Activated CD4-positive, alpha-beta T cell treated with anti-CD3 and anti-CD28 coated beads, Interleukin-2, amount 10 ng/mL, durations not matched to agents 24 days and 14 days (primary cell): Measurements from ENCODE around the gene FAM219A. TPM values are rescaled to one million over a fixed set of nuclear protein-coding genes. Genes with fewer than 3 reads are reported as not detected.
"Not testable (repeated sequence)": the region's sequence is repeated elsewhere in the genome, so short reads cannot be mapped to it uniquely, and the experiment has no call there.

Source experiments
- DNase-seq: peaks from one replicate; pipeline ENCODE4 v3.0.0; 2022
- H3K27ac Mint-ChIP-seq: one replicate; pipeline ENCODE4 v1.8.0; 2022; ENCODE audit warnings: mild to moderate bottlenecking, mixed read lengths
- H3K27me3 Mint-ChIP-seq: one replicate; pipeline ENCODE4 v1.8.0; 2022; ENCODE audit warnings: mixed read lengths
- H3K36me3 Mint-ChIP-seq: one replicate; pipeline ENCODE4 v1.8.0; 2022; ENCODE audit warnings: low read depth, mild to moderate bottlenecking, mixed read lengths
- H3K4me1 Mint-ChIP-seq: one replicate; pipeline ENCODE4 v1.8.0; 2021; ENCODE audit warnings: mixed read lengths
- H3K4me3 Mint-ChIP-seq: one replicate; pipeline ENCODE4 v1.8.0; 2022; ENCODE audit warnings: mild to moderate bottlenecking, moderate library complexity, mixed read lengths
- H3K9me3 Mint-ChIP-seq: one replicate; pipeline ENCODE4 v1.8.0; 2021; ENCODE audit warnings: mixed read lengths
- intact Hi-C: fragments of 100-400 bp; cut with micrococcal nuclease; formaldehyde crosslinking; loops from one replicate; pipeline ENCODE4 v1.15.1; 2023
- total RNA-seq: library from RNA; stranded (reverse); gene quantifications from 2 replicates; pipeline ENCODE4 v1.2.3, GENCODE V29; 2022

FAM219A gene
- total RNA-seq, 1 donor from 2014 or later: 13.6 TPM

DNA sequence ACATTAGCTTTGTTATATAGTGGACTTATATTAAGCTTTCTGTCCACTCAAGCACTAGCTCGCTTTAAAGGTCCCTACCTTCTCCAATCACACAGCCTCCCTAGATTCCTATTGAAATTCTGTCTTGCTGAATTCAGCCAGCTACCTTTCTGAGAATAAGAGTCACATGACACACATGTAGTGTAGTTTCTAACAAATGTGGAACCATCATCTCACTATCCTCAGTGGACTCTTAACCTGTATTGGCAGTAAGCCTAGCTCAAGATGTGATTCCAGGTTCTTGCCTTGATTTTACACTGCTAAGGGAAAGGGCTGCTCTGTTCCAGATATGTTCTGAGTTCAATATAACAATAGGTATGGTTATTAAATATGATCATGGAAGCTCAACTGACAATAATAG, 11.4 kb downstream of the FAM219A start:
- Mint-ChIP-seq H3K4me3 (no peak overlapping the region), H3K9me3 (no peaks in the 10 kb centered on the region)
- intact Hi-C loops: no loop called here

DNA sequence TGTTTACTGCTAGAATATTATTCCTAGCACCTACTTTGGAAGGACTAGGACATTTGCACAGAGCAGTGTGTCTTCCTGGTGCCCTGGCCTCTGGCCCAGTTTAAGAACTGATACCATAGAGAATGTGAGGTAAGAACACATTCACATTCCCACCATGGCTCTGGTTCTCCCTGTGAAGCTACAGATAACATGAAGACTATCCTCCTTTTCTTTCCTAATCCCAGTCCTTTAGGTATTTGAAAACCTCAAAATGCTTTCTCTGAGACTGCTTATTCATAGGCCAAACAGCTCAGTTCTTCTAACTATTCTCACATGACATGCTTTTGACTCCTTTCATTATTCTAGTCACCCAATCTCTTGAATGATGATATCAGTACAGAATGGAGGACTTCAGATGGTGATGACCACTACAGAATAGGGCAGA, 11.9 kb downstream of the FAM219A start:
- H3K4me3 Mint-ChIP-seq: no peak overlapping the region
- peaks cover 6% of the 10 kb centered on the region for H3K4me1 Mint-ChIP-seq
- H3K36me3 Mint-ChIP-seq: no peaks in the 10 kb centered on the region
- DNase-seq: no peak
- H3K27me3 Mint-ChIP-seq: no peaks in the 10 kb centered on the region
- intact Hi-C loops: no loop called here
- H3K9me3 Mint-ChIP-seq: no peaks in the 10 kb centered on the region
- H3K27ac Mint-ChIP-seq: no peak overlapping the region

More for the DNA sequence above, 11.4 kb downstream of the FAM219A start:
- peaks cover 10% of the 10 kb centered on the region for H3K4me1 Mint-ChIP-seq
- H3K27me3 Mint-ChIP-seq: no peaks in the 10 kb centered on the region
- H3K27ac Mint-ChIP-seq: no peak overlapping the region
- DNase-seq: no peak
- no peaks in the 10 kb centered on the region for H3K36me3 Mint-ChIP-seq

DNA sequence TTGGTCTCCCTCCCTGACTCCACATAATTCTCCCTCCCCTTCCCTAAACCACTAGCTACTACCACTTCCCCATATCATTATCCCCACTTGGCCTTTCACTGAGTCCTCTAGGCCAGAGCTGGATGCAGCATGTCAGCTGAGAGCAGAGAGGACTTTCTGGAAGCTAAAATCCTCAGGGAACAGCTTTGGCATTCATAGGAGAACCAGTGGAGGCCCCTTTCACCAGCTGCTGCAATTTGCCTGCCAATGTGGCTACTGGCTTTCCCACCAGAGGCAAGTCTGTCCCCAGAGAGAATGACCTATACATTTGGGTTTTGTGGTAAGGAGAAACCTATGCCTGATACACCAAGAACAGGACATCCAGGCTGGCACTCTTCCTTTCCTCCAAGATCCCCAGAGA, 14.4 kb downstream of the FAM219A start:
- no peak overlapping the region for H3K27ac Mint-ChIP-seq
- no peak overlapping the region for H3K4me3 Mint-ChIP-seq
- H3K4me1 Mint-ChIP-seq: peaks cover 8% of the 10 kb centered on the region

DNA sequence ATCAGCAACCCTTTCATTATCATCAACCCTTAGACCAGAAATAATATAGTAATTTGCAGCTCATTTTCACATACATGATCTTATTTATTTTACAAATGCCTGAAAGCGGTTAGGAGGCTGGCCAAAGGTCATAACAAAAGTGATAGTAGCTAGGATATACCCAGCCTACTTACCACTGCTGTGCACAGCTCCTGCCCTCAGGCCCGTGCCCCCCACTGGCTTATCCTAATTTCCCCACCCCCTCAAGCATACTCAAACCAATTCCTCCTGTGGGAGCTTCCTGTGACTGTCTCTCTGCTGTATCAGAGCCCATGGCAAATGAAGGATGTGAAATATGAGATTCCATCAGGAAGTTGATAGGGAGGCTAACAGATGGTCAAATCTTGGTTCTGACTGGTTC, 14.8 kb downstream of the FAM219A start:
- Mint-ChIP-seq H3K27ac (no peak overlapping the region), H3K27me3 (no peaks in the 10 kb centered on the region), H3K4me3 (no peak overlapping the region), H3K36me3 (no peaks in the 10 kb centered on the region), H3K9me3 (no peaks in the 10 kb centered on the region), H3K4me1 (peaks cover 8% of the 10 kb centered on the region)
- intact Hi-C loops: no loop called here
- DNase-seq: no peak

More for the DNA sequence above, 14.4 kb downstream of the FAM219A start:
- Mint-ChIP-seq H3K9me3 (no peaks in the 10 kb centered on the region), H3K27me3 (no peaks in the 10 kb centered on the region), H3K36me3 (no peaks in the 10 kb centered on the region)
- DNase-seq: no peak
- intact Hi-C loops: no loop called here

DNA sequence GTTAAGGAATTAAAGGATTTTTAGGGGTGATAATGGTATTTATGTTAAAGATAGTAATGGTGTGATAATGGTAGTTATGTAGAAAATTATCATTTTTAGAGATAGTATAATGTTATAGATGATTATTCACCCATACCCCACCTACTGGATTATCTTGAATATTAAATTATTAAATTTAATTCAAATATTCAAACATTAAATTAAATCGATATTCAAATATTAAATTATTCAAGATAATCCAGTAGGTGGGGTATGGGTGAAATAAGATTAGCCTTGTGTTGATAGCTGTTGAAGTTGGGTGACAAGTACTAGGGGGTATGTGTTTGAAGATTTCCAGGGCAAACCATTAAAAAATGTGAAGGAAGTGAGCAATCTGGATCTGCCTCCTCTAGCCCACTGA, 15.6 kb downstream of the FAM219A start:
- Mint-ChIP-seq H3K4me3 (no peak overlapping the region), H3K27ac (no peak overlapping the region), H3K9me3 (no peaks in the 10 kb centered on the region), H3K36me3 (no peaks in the 10 kb centered on the region), H3K4me1 (peaks cover 8% of the 10 kb centered on the region), H3K27me3 (no peaks in the 10 kb centered on the region)
- intact Hi-C loops: no loop called here
- no peak for DNase-seq

DNA sequence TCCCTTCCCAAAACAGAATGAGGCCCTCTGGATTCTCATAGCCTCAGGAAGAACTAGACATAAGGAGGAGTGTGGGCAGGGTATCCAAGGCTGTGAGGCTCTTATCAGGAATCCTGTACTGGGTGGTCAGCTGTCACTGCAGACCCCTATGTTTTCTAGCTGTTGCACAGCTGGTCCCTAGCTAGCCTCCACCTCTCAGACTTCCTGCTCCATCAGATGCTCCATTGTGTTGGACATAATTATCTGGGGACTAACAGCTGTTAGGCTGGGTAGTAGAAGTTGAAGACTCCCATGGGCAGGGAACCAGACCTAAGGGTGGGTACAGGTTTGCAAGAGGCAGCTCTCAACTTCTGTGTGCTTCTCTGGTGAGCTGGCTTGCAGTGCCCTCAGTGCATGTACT, 18.4 kb downstream of the FAM219A start:
- no peak overlapping the region for H3K27ac Mint-ChIP-seq
- no peak overlapping the region for H3K4me3 Mint-ChIP-seq
- no peaks in the 10 kb centered on the region for H3K9me3 Mint-ChIP-seq
- H3K27me3 Mint-ChIP-seq: no peaks in the 10 kb centered on the region
- H3K4me1 Mint-ChIP-seq: peaks cover 8% of the 10 kb centered on the region
- no peaks in the 10 kb centered on the region for H3K36me3 Mint-ChIP-seq
- intact Hi-C loops: no loop called here
- DNase-seq: no peak

DNA sequence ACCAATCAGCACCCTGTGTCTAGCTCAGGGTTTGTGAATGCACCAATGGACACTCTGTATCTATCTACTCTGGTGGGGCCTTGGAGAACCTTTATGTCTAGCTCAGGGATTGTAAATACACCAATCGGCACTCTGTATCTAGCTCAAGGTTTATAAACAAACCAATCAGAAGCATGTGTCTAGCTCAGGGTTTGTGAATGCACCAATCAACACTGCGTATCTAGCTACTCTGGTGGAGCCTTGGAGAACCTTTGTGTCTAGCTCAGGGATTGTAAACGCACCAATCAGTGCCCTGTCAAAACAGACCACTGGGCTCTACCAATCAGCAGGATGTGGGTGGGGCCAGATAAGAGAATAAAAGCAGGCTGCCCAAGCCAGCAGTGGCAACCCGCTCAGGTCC, 19.9 kb downstream of the FAM219A start:
- H3K4me1 Mint-ChIP-seq, H3K27ac Mint-ChIP-seq, H3K27me3 Mint-ChIP-seq, intact Hi-C loops, H3K36me3 Mint-ChIP-seq, H3K9me3 Mint-ChIP-seq, H3K4me3 Mint-ChIP-seq, DNase-seq: not testable (repeated sequence)

DNA sequence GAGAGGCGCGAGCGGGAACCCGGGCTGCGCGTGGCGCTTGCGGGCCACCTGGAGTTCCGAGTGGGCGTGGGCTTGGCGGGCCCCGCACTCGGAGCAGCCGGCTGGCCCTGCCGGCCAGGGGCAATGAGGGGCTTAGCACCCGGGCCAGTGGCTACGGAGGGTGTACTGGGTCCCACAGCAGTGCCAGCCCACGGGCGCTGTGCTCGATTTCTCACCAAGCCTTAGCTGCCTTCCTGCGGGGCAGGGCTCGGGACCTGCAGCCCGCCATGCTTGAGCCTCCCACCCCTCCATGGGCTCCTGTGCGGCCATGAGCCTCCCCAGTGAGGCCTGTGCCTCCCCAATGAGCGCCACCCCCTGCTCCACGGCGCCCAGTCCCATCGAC, 20.5 kb downstream of the FAM219A start:
- not testable (repeated sequence) for H3K27ac Mint-ChIP-seq, H3K9me3 Mint-ChIP-seq, H3K4me3 Mint-ChIP-seq, H3K36me3 Mint-ChIP-seq, DNase-seq, H3K27me3 Mint-ChIP-seq, H3K4me1 Mint-ChIP-seq
- intact Hi-C loops: loop anchor here (1.0 kb wide), 3 partner anchors 62 to 153 kb away; no protein-coding TSS in a partner anchor

DNA sequence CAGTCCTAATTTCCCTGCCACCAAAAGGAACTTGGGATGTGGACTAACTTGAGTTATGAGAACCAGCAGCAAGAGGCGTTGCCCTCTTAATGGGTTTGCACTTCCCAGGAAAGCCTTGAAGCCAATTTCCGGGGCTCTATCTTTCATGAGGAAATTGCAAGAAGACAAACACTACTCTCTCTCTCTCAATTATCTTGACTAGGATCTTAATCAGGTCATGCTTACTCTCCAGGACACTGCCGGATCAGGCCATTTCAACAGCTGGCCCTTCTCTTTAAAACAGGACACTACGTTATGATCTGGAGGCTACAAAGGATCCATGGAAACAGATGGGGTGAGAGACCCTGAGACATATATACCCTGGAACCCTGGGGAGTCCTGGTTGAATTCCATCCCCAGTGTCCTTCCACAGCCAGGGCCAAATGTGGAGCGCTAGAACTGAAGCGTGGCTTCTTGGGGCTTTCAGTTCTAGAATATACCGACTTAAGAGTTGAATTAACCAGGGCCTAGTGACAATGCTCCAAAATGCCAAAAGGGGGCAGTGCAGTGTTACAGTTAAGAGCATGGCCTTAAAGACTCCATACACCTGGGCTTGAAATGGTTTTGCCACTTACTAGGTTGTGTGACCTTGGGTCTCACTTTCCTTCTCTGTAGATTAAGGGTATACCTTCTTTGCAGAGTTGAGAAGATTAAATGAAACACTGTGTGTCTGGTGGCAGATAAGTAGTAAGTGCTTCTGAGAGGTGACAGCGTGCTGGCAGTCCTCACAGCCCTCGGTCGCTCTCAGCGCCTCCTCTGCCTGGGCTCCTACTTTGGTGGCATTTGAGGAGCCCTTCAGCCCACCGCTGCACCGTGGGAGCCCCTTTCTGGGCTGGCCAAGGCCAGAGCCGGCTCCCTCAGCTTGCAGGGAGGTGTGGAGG, 21.1 kb downstream of the FAM219A start:
- peak; percentile 89 for DNase-seq
- no peak overlapping the region for H3K27ac Mint-ChIP-seq
- intact Hi-C loops: loop anchor here (1.0 kb wide), 3 partner anchors 63 to 154 kb away; no protein-coding TSS in a partner anchor
- no peaks in the 10 kb centered on the region for H3K27me3 Mint-ChIP-seq
- peaks cover 8% of the 10 kb centered on the region for H3K4me1 Mint-ChIP-seq
- H3K36me3 Mint-ChIP-seq: no peaks in the 10 kb centered on the region
- H3K4me3 Mint-ChIP-seq: no peak overlapping the region
- no peaks in the 10 kb centered on the region for H3K9me3 Mint-ChIP-seq

DNA sequence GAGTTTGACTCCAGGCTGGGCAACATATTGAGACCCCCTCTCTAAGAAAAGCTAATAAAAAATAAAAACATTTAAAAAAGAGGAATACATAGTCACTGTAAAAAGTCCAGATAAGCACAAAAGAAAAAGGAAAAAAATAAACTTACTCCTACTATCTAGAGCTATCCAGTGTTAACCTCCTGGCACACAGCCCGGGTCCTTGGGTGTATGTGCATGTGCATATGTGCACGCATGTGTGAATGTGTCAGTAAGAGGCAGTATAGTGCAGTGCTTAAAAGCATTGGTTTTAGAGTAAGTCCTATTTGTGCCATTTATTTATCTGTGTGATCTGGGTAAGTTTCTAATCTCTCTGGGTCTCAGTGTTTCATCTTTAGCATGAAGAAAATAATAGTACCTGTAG, 26.7 kb downstream of the FAM219A start:
- H3K36me3 Mint-ChIP-seq: no peaks in the 10 kb centered on the region
- intact Hi-C loops: no loop called here
- no peak for DNase-seq
- H3K27ac Mint-ChIP-seq: no peak overlapping the region
- no peaks in the 10 kb centered on the region for H3K9me3 Mint-ChIP-seq
- H3K27me3 Mint-ChIP-seq: no peaks in the 10 kb centered on the region
- no peak overlapping the region for H3K4me3 Mint-ChIP-seq
- no peaks in the 10 kb centered on the region for H3K4me1 Mint-ChIP-seq

DNA sequence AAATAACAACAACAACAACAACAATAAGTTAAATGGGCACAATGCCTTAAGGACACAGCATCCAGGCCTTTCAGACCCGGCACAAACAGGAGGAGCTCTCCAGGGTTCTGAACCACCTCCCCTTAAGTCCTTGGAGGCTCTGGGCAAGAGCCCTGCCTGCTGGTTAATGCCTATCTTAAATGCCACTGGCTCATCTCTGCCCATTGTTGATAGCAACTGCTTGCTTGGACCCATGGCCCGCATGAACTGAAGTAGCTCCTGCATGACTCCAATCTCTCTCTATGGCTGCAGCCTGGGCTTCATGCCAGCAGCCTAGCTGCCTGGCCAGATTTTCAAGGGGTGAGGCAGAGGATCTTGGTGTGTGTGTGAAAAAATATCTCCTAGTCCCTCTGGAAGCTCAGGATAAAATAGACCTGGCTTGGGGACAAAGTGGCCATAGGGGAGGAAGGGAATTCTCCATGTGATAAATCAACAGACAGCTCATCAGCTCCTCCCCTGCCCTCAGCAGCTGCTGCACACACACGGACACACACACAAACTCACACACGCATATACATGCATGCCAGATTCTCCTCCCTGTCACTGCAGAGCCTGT, 27.4 kb downstream of the FAM219A start:
- Mint-ChIP-seq H3K4me1 (no peaks in the 10 kb centered on the region), H3K27ac (no peak overlapping the region), H3K9me3 (no peaks in the 10 kb centered on the region), H3K4me3 (no peak overlapping the region), H3K36me3 (no peaks in the 10 kb centered on the region), H3K27me3 (no peaks in the 10 kb centered on the region)
- intact Hi-C loops: no loop called here
- peak; percentile 80 for DNase-seq

DNA sequence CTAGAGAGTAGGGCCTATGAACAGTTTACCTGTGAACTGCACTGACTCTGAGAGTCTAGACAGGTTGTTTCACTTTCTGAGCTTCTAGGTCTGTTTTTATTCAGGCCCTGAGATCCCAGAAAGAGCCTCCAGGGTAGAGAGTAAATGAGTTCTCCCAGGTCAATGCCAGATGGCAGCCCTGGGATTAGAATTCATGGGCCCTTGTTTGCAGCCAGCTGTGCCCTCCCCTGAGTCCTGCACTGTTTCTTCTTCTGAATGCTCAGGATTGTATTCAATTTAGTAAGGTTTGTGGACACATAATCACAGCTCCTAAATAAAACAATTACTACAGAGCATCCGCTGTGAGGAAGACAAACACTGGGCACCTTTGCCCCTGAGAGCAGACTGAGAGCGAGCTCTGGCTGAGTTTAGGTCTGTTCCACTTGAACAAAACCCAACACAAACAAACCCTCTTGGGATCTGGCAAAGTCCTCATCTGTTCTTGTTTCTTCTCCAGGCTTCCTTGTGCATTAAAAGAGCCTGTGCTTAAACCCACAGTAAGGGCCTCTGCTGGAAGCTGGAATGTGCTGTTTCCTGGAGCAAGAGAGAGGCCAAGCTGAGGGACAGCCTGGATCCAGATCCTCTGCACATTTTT, 29.9 kb downstream of the FAM219A start:
- H3K27ac Mint-ChIP-seq: no peak overlapping the region
- DNase-seq: no peak
- no peak overlapping the region for H3K4me3 Mint-ChIP-seq
- no peaks in the 10 kb centered on the region for H3K4me1 Mint-ChIP-seq
- H3K36me3 Mint-ChIP-seq: no peaks in the 10 kb centered on the region
- no peaks in the 10 kb centered on the region for H3K27me3 Mint-ChIP-seq
- H3K9me3 Mint-ChIP-seq: no peaks in the 10 kb centered on the region
- intact Hi-C loops: no loop called here

DNA sequence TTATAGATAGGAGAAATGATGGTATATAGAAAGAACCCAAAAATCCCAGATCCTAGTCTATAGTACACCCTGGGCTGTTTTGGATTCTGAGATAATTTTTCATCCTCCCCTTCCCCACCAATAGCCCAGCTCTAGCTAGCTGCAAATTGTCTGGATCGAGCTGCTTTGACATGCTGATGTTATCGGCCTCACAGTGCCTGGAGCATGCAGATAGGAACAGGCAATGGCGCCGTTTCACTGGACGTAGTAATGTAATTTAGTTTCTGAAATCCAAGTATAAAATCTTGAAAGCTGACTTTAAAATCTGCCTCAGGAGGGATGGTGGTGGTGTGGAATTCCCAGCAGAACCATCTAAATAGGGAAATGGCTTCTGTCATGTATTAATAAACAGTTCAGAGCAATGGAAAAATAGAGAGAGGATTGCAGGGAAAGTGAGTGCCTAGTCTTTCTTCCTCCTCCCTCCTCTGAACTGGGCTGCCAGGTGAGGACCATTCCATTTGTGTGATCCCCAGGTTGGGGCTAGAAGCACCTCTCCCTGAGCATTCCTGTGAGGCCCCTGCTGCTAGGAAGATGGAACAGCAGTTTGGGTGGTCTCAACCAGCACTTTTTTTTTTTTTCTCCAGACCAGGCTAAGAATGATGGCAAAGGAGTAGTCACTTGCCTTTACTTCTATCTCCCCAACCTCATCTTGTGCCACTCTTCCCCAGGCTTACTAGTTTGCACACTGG, 31.9 kb downstream of the FAM219A start:
- Mint-ChIP-seq H3K9me3 (no peaks in the 10 kb centered on the region), H3K4me3 (no peak overlapping the region), H3K4me1 (no peaks in the 10 kb centered on the region), H3K27me3 (no peaks in the 10 kb centered on the region), H3K36me3 (no peaks in the 10 kb centered on the region), H3K27ac (no peak overlapping the region)
- intact Hi-C loops: no loop called here
- no peak for DNase-seq
